ENCODE measurements around the gene GPSM3. TPM values are rescaled to one million over a fixed set of nuclear protein-coding genes. Genes with fewer than 3 reads are reported as not detected.

The GPSM3 gene
- total RNA-seq, 1 donor from 2014 or later = 16.2 TPM

DNA sequence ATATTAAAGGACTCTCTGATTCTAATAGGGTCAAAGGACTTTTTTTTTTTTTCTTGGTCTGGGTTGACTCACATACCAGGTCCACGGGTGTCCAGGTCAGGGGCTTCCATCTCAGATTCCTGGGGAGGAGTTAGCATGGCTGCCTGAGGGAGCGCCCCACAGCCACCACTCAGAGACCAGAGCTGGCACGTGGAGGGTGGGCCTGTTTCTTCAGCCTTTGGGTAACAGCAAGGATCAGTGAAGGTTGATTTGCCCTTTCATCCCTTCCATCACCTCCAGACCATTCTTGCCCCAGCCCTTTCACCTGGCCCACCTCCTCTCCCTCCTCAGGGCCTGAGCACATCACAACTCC is 5.9 kb upstream of the GPSM3 start:
- Histone ChIP-seq H3K4me3 (no peak overlapping the region), H3K9me3 (no peaks in the 10 kb centered on the region), H3K36me3 (no peaks in the 10 kb centered on the region), H3K27me3 (no peaks in the 10 kb centered on the region), H3K27ac (no peak overlapping the region), H3K4me1 (peaks cover 21% of the 10 kb centered on the region)
- intact Hi-C loops (cut with DNase I) = loop anchor here (5.0 kb wide), 1 partner anchor 81 kb away; no protein-coding TSS in a partner anchor
- no peak for DNase-seq (ENCODE audit: extremely low spot score in 2 of 2)
- TF ChIP-seq POLR2AphosphoS5 (IDR thresholded peaks at IDR 0.05; ENCODE audit: insufficient read depth in 1 of 2, low read depth in 1 of 2) = no peak
- no peak for TF ChIP-seq CTCF (IDR thresholded peaks at IDR 0.05)
- no peak for TF ChIP-seq POLR2A (IDR thresholded peaks at IDR 0.05)

DNA sequence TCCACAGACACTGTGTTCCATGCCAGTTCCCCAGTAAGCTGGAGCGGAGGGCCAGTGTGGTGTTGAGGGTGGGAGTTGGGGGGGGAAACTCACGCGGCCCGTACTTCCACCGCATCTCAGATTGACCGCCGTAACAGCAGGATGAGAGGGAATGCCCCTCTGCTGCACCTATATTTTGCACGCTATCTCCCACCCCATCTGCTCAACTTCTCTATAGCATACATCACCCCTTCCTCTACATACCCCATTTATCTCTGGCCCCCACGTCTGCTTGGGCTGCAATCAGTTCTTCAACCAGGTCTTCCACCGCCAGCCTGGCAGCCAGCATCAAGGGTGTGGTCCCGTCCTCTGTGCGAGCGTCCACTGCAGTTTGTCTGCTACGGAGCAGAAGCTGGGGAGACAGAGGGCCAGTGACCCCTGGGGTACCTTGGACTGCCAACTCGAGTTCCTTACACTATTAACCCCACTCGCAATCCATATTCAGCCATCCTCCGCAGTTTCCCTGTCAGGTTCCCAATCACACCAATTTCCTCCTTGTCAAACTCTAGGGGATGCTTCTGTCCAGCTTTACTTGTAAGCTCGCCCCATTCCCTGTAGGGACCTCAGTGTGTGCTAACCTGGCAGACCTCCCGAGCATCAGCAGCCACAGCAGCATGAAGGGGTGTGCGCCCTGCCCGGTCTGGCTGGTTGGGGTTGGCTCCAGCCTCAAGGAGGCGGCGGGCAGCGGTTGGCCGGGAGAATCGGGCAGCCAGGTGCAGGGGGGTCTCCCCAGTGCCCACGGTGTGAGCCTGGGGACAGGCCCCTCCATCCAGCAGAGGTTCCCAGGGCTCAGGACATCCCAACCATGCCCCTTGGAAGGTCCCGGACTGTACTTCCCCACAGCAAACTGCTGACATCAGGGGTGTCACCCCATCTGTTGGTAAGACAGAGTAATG is 4.5 kb upstream of the GPSM3 start:
- TF ChIP-seq CTCF (IDR thresholded peaks at IDR 0.05) = no peak
- no peak for TF ChIP-seq POLR2AphosphoS5 (IDR thresholded peaks at IDR 0.05; ENCODE audit: insufficient read depth in 1 of 2, low read depth in 1 of 2)
- TF ChIP-seq POLR2A (IDR thresholded peaks at IDR 0.05) = no peak
- Histone ChIP-seq H3K4me1 (peaks cover 29% of the 10 kb centered on the region), H3K4me3 (peak overlapping the region; percentile 72 to 87), H3K9me3 (no peaks in the 10 kb centered on the region), H3K27me3 (no peaks in the 10 kb centered on the region), H3K36me3 (no peaks in the 10 kb centered on the region), H3K27ac (peak overlapping the region; percentile 99)
- DNase-seq (ENCODE audit: extremely low spot score in 2 of 2) = no peak
- intact Hi-C loops (cut with DNase I) = loop anchor here (5.0 kb wide), 1 partner anchor 80 kb away; no protein-coding TSS in a partner anchor

DNA sequence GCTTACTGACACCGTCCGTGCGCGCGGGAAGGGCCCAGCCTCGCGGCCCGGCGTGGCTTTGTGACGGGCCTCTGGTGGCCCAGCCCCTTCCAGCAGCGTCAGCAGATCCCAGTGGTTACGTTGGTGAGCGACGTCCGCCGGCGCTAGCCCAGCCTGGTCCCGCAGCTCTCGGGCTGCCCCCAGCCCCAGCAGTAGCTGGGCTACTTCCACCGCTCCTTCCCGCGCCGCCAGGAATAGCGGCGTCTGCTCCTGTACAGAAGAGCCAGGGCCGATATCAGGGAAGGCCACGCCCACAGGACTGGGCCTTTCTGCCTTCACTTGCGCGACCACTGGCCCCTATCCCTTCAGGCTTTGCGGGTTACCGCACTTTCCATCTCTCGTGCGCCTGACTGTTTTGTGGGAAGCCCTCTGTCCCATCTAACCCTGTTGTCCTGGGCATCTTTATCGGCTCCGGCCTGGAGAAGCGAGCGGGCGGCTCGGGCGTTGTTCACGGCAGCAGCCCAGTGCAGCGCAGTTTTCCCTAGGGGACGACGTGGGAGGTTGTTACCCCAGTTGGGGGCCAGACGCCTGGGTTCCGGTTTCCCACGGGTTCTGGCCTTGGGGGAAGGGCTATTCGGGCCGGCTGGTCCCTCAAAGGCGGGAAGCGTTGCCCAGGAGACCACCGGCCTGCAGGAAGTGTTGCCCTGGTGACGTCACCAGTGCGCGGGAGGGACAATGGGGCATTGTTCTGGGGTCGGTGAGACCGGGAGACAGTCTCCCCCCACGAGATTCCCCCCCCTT is 3.6 kb upstream of the GPSM3 start:
- intact Hi-C loops (cut with DNase I) = loop anchor here (5.0 kb wide), 1 partner anchor 79 kb away; no protein-coding TSS in a partner anchor
- peak overlapping the region; percentile 99 for H3K27ac ChIP-seq
- DNase-seq (ENCODE audit: extremely low spot score in 2 of 2) = peak in 1 of 2 donors; percentile 97

GRCh38 chr6:32195652-32195901 is 3.1 kb upstream of the GPSM3 start:
- TF ChIP-seq CTCF (IDR thresholded peaks at IDR 0.05) = peak in 2 of 3 experiments; percentile 22 to 58
- peak in 1 of 2 donors; percentile 92 for TF ChIP-seq POLR2AphosphoS5 (IDR thresholded peaks at IDR 0.05; ENCODE audit: insufficient read depth in 1 of 2, low read depth in 1 of 2)
- TF ChIP-seq POLR2A (IDR thresholded peaks at IDR 0.05) = no peak

More for the DNA sequence above, 3.6 kb upstream of the GPSM3 start:
- peak overlapping the region; percentile 72 to 87 for H3K4me3 ChIP-seq
- H3K36me3 ChIP-seq = no peaks in the 10 kb centered on the region
- TF ChIP-seq POLR2AphosphoS5 (IDR thresholded peaks at IDR 0.05; ENCODE audit: insufficient read depth in 1 of 2, low read depth in 1 of 2) (peak in 1 of 2 donors; percentile 100), POLR2A (IDR thresholded peaks at IDR 0.05) (peak; percentile 81 to 98), CTCF (IDR thresholded peaks at IDR 0.05) (no peak)
- peaks cover 37% of the 10 kb centered on the region for H3K4me1 ChIP-seq
- no peaks in the 10 kb centered on the region for H3K27me3 ChIP-seq
- no peaks in the 10 kb centered on the region for H3K9me3 ChIP-seq

More at GRCh38 chr6:32195652-32195901, 3.1 kb upstream of the GPSM3 start:
- intact Hi-C loops (cut with DNase I) = loop anchor here (5.0 kb wide), 1 partner anchor 78 kb away; no protein-coding TSS in a partner anchor
- H3K36me3 ChIP-seq = no peaks in the 10 kb centered on the region
- no peaks in the 10 kb centered on the region for H3K27me3 ChIP-seq
- peaks cover 43% of the 10 kb centered on the region for H3K4me1 ChIP-seq
- DNase-seq (ENCODE audit: extremely low spot score in 2 of 2) = peak; percentile 100
- peak overlapping the region; percentile 99 for H3K27ac ChIP-seq
- H3K9me3 ChIP-seq = no peaks in the 10 kb centered on the region
- peak overlapping the region; percentile 72 to 87 for H3K4me3 ChIP-seq

Data from vagina (tissue), 2 donors.